ENCODE results near the gene SAA2.
A peak's percentile ranks its signal among the peaks of the same experiment; 100 is the strongest.
"Not testable (repeated sequence)": the region's sequence is repeated elsewhere in the genome, so short reads cannot be mapped to it uniquely, and the experiment has no call there.

The SAA2 gene

DNA sequence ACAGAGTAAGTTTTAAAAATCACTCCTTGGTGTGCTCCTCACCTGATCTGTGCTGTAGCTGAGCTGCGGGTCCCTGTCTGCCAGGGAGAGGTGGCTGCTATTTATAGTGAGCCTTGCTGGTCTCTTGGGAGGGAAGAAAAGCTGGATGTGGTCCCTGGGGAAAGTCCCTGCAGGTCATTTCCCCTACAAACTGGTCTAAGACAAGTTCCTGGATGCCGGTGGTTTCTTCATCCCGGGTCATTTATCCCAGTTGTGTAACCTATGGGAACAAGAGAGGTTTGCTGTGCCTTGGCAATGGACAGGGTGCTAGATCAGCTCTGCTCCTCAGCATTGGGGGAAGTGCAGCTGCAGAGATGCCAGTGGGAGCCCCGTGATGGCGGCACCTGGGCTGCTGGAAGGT lies at the start of gene SAA2:
TSS of gene SAA2 (minus strand) at position 108 of the 400 bp plus-strand sequence. CDS start 657 bp downstream, outside the sequence.
- no peak for DNase-seq

DNA sequence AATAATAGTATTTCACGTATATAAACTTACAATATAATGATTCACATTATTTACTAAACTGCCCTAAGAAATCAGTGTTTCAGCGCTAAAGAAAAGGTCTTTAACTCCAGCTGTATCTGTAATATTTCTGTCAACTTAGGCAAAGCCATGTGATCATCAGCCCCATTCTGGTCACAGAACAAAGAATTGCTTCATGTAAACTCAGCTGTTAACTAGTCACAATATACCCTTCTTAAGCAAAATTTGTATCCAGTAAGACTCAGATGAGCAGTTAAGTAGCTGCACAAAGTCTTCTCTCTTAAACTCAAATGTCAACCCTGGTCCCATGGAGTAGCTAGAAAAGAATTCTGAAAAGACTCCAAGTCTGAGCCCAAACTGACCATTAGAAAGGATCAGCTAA lies 46.8 kb upstream of the SAA2 start:
- DNase-seq = no peak

DNA sequence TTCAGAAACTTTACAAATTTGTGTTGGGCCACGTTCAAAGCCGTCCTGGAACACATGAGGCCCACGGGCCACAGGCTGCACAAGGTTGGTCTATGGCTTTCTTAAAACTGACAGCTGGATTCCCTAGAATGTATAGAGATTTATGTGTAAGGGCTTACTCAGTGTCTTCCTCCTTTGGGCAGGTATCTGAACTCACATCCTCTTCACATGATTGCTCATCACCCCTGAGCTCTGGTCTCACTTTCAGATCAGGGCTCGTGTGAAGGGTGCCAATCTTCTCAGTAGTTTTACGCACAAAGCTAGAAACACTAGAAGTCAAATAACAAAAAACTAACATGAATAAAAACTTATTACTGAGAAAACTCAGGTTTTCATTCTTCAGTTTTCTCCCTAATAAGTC lies 46.4 kb upstream of the SAA2 start:
- DNase-seq = no peak

DNA sequence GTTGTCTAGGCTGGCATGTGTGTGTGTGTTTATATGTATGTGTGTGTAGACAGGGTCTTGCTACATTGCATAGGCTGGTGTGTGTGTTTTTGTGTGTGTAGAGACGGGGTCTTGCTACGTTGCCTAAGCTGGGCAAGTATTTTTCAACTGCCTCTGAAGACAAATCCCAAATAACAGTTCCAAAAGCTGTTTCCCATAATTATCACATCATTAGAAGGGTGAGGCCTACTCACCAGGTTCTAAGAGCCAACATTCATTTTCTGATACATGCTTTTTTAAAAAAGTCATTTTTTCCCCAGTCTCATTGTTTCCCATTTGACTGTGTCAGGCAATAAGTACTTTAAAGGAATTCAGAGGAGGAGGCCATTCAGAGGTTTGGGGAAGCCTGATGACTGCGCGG lies 40.4 kb upstream of the SAA2 start:
- no peak for DNase-seq

DNA sequence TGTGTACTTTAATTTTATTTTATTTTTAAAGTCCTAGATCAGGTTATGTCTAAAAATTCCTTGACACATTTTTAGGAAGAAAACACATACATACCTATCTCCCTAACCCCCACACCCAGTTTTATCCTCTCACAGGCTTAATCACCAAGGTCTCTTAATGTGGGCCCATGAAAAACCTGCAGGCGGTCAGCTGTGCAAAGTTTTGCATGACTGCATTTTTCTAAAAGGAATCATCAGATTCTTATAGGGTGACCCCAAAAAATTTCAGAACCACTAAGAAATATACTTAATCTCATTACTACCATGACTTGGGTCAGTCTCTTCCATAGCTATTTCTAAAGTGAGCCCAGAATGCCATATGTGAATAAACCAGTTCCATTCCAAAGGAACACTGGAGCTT lies 37.4 kb upstream of the SAA2 start:
- no peak for DNase-seq

DNA sequence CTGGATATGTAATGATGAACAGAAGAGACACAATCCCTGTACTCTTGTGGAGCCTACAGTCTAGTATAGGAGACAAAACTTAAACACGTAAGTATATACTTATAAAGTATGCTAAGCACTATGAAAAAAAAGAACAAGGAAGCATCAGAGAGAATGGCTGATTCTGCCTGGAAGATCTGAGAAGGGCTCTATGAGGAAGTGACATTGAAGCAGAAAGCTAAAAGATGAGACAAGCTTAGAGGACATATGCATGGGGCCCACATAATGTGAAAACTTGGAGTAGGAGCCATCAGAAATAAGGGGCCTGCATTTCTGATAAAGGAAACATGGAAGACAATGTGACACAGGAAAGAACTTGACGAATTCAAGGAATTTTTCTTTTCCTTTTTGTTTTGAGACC lies 34.2 kb upstream of the SAA2 start:
- no peak for DNase-seq

DNA sequence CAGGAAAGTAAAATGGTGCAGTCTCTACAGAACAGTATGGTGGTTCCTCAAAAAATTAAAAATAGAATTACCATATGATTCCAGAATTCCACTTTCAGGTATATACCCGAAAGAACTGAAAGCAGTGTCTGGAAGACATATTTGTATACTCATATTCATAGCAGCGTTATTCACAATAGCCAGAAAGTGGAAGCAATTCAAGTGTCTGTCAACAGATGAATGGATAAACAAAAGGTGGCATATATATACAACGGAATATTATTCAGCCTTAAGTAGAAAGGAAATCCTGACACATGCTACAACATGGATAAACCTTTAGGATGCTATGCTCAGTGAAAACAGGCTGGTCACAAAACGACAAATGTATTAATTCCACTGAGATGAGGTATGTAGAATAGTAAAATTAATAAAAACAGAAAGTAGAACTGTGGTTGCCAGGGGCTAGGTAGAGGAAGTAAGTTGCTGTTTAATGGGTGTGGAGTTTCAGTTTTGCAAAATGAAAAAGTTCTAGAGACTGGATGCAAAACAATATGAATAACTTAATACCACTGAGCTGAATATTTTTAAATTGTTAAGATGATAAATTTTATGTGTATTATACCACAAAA lies 32.1 kb upstream of the SAA2 start:
- DNase-seq = no peak

DNA sequence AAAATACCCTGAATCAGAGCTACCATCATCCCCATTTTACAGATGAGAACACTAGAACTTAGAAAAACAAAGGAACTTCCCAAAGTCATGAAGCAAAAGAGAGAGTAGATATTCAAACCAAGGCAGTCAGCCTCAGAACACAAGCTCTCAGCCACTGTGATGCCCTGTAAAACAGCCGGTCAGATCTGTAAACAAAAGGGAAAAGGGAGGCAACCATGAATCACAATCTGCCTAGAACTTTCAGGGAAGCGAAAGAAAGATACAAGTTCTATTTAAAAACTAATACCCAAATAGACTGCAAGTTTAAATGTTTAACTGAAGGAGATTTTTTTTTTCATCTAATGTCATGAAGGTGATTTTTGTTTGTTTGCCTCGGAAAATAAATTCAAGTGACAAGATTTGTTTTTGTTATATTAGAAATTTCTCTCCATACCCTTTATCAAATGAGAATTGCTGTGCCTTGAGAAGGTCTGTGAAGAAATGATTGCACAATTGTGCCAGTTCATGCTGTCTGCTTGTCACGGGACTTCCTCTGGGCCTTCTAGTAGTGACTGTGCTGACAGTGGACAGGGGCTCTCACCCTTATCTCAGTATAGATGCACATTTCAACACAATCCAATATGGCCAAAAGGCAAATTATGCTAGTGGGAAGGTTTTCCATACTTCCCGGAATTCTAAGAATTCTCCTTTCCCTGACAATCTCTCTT lies 29.2 kb upstream of the SAA2 start:
- DNase-seq = no peak

DNA sequence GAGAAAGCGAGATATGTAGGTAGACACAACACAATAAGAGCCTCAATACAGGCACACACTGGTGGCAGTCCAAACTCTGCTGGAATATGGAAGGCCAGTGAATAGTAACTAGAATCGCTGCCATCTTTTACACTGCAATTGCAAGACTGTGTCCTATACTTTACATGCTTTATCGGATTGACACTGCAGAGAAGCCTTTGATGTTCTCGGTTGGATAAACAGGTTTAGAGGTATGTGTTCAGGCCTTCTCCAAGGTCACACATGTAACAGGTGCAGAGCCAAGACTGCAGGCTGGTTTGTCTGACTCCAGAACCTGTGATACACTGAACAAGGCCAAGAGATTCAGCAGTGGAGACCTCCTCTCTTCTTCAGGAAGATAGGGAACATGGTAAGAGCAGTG lies 22.7 kb upstream of the SAA2 start:
- DNase-seq = no peak

DNA sequence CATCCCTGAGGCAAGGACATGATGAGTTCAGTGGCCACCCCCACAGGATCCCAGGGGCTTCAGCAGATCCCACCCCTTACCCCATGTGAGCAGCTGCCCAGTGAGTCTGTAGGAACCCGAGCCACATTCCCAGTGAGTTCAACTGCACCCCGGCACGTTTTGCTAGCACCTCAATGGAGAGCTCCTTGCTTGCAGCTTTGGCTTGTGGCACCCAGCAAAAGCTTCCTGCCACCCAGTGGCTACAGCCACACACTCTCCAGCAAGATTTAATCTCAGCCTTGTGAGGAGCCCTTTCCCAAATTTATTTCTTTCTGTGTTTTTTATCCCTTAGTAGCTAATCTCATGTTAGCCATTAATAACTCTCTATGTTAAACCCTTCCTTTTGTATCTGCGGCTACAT lies 21.6 kb upstream of the SAA2 start:
- peak; percentile 6 for DNase-seq

DNA sequence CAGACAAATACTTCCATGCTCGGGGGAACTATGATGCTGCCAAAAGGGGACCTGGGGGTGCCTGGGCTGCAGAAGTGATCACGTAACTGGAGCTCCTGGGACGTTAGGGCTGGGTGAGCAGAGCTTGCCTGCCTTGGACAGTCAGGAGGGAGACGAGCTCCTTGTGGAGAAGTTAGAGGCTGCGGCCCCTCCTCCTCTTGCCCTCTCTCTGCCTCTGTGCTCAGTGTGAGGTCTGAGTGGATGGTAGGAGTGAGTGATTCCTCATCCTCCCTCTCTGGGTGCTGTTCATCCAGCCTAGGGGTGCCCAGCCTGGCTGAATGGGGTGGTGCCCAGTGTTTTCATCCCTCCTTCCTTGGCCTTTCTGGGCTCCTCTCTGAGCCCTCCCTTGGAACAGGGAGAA lies 20.8 kb upstream of the SAA2 start:
- not testable (repeated sequence) for DNase-seq

DNA sequence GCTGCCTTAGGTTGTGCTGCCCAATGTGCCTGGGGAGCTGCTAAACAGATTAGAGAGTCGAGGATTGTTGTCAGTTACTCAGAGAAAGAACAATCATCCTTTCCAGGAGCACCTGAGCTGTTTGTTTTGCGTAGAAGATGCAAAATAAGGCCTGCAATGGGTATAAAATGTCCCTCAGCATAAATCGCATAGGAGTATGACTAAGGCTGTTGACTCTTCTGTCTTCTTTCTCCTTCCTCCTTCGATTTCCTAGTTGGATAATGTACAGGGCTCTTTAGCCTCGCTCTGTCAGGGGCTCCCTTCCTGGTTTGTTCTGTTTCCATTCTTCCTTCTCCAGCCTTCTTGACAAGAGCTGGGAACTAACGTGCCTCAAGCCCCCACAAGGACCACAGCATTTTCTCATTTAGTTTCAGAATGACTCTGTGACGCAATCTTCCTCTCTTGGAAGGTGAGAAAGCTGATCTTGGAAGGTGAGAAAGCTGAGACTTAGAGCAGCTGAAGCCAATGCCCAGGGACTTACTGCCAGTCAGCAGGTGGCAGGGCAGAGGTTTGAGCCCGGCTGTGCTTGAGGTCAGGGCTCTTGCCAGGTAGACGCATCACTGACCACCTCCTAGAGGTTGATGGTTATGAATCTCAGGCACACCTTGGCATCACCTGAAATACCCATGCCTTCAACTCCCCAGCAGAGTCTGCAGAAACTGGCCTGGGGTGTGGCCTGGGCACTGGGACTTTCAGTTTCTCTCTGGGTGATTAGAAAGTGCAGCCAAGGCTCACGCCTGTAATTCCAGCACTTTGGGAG lies 19.1 kb upstream of the SAA2 start:
- DNase-seq = not testable (repeated sequence)

DNA sequence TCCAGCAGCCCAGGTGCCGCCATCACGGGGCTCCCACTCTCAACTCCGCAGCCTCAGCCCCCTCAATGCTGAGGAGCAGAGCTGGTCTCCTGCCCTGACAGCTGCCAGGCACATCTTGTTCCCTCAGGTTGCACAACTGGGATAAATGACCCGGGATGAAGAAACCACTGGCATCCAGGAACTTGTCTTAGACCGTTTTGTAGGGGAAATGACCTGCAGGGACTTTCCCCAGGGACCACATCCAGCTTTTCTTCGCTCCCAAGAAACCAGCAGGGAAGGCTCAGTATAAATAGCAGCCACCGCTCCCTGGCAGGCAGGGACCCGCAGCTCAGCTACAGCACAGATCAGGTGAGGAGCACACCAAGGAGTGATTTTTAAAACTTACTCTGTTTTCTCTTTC lies 17.5 kb upstream of the SAA2 start, which contains the start of gene SAA1:
TSS of gene SAA1 (plus strand) at position 316 of the 400 bp plus-strand sequence. CDS start 624 bp downstream, outside the sequence.
- no peak for DNase-seq

DNA sequence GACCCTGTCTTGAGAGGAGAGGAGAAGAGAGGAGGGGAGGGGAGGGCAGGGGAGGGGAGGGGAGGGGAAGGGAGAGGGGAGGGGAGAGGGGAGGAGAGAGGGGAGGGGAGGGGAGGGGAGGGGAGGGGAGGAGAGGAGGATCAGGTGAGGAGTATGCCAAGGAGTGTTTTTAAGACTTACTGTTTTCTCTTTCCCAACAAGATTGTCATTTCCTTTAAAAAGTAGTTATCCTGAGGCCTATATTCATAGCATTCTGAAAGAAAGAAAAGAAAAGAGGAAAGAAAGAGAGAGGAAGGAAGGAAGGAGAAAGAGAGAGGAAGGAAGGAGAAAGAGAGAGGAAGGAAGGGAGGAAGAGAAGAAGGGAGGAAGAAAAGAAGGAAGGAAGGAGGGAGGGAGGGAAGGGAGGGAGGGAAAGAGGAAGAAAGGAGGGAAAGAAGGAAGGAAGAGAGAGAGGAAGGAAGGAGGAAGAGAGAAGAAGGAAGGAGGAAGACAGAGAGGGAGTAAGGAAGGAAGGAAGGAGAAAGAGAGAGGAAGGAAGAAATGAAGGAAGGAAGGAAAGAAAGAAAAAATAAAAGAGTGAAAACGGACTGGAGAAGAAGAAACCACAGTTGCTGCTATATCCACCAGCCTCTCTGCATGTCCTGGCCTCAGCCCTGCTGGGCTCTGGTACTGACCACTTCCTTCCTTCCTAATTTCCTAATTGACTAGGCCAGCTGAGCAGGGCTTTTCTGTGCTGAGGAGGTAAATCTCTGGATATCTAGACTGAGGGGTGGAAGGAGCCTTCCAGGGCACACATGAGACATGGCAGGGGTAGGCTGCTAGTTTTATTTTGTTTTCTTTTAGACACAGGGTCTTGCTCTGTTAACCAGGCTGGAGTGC lies 16.4 kb upstream of the SAA2 start:
- no peak for DNase-seq

DNA sequence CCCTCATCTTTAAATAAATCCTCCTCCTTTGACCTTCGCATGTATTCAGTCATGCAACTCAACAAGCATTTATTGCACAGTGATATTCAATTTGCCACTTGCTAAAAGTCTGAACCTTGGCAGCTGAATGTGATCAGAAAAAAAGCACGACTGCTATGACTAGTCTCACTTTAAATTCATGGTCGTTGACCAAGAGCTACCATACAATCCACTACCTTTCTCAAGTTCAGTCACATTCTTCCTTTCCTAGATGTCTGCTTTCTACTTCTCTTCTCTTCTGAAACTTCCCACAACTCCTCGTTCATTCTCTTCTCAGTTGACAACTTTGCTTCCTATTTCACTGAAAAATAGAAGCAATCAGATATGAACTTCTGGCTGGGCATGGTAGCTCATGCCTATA lies 15.6 kb upstream of the SAA2 start:
- DNase-seq = no peak

DNA sequence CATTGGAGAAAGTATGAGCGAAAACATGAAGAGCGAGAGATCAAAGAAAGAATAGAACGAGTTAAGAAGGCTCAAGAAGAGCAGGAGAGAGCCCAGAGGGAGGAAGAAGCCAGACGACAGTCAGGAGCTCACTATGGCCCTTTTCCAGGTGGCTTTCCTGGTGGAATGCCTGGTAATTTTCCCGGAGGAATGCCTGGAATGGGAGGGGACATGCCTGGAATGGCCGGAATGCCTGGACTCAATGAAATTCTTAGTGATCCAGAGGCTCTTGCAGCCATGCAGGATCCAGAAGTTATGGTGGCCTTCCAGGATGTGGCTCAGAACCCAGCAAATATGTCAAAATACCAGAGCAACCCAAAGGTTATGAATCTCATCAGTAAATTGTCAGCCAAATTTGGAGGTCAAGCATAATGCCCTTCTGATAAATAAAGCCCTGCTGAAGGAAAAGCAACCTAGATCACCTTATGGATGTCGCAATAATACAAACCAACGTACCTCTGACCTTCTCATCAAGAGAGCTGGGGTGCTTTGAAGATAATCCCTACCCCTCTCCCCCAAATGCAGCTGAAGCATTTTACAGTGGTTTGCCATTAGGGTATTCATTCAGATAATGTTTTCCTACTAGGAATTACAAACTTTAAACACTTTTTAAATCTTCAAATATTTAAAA lies 14.3 kb upstream of the SAA2 start:
- DNase-seq = not testable (repeated sequence)

DNA sequence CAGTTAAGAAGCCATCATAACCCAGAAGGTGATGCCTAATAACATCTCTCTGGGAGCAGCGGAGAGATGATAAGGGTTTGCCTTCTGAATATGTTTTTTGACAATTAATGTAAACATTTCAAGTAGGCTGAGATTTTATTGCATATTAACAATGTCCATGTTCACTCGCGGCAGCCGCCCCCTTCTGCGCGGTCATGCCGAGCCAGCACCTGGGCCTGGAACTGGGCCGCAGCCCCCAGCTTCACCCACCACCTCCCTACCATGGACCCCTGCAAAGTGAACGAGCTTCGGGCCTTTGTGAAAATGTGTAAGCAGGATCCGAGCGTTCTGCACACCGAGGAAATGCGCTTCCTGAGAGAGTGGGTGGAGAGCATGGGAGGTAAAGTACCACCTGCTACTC lies 13.3 kb upstream of the SAA2 start:
- DNase-seq = no peak

DNA sequence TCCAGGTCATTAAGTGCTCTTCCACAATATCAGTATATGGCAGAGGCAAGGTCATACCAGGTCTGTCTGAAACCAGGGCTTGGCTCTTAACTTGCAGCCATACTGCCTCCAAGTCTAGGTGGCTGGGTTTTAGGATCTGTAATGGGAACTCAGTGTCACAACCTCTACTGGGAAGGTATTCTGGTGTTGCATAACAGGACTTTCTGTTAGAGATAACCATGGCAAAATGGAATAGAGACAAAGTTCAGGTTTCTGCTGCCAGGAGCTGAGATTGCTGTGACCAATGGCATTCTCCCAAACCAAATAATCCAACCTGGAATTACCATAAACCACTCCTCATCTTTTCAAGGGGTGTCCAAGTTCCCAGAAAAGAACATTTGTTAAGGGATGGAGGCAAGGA lies 10.8 kb upstream of the SAA2 start:
- DNase-seq = no peak

DNA sequence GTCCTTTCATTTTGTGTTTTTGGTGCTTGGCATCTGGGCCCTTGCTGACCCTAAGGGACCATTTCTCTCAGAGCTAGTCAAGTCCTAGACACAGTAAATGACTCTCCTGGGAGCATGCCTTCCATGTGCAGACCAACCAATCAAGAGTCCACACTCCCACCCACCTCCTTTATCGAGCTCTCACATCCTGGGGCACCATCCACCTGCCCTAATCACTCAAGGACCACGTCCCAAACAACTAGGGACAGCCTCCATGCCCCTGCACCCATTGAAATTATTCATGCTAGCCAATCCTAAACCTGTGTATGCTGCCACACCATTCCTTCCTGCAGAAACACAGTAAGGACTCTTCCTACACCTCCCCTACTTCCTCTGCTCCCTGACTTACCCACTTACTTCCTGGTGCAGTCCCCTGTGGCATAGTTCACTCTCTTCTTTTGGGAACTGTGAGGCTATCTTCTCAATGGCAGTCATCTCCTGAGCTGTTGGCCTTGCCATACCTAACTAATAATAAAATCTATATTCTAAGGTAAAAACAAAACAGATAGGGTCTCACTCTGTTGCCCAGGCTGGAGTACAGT lies 6.4 kb upstream of the SAA2 start:
- DNase-seq = no peak

DNA sequence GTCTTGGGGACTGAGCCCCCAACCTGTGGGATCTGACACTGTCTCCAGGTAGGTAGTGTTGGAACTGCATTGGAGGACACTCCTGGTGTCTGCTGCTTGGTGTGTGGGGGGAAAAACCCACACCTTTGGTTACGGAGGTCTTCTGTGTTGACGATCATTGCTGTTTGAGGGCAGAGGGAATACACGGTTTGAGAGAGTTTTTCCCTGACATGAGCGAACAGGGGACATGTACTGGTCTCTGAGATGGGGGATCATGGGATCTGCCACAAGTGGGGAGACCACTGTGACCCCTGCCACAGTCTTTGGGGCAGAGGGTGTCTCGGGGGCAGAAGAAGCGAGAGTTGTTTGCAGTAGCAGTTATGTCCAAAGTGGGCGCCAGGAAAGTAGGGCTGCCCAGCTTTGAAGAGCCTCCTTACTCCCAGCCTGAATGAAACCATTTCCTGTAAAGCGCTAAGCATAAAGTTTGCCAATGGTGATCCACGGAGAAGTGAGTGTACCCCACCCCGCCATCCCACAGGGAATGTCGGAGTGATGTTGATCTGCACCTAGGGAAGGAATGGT lies 5.4 kb upstream of the SAA2 start:
- DNase-seq = no peak

DNA sequence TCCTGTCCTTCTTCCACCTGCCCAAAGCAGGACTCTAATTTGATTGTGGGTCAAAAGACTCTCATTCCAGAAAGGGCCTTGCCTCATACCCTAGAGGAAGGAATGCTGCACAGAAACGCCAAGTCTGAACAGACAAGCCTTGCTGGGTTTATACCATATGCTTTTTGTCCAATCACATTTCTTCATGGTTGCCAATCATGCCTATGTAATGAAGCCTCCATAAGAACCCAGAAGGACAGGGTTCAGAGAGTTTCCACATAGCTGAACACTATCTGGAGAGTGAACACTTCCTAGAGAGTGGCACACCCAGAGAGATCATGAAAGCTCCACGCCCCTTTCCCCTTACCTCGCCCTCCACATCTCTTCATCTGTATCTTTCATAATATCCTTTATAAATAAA lies 4.8 kb upstream of the SAA2 start:
- DNase-seq = no peak

DNA sequence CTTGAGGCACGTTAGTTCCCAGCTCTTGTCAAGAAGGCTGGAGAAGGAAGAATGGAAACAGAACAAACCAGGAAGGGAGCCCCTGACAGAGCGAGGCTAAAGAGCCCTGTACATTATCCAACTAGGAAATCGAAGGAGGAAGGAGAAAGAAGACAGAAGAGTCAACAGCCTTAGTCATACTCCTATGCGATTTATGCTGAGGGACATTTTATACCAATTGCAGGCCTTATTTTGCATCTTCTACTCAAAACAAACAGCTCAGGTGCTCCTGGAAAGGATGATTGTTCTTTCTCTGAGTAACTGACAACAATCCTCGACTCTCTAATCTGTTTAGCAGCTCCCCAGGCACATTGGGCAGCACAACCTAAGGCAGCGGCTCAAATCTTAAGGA lies 1.3 kb downstream of the SAA2 start:
- DNase-seq = not testable (repeated sequence)
